Common myeloid progenitor, CD34-positive (primary cell): ENCODE measurements around the gene PRKCSH.

Source experiments
- CTCF ChIA-PET: fragments of 350-600 bp; sonication (Branson Sonifier 250); formaldehyde crosslinking; loops from one replicate; lab custom pipeline; 2021; ENCODE audit warnings: antibody characterized with exemption; lab: Charles Lee
- POLR2A ChIA-PET: fragments of 350-600 bp; sonication (Branson Sonifier 250); formaldehyde crosslinking; loops from one replicate; lab custom pipeline; 2021; ENCODE audit warnings: antibody characterized with exemption; lab: Charles Lee
- DNase-seq, 3 donors: peaks; one replicate each; pipeline versions ENCODE4 v3.0.0 to v3.0.0-alpha.2; 2013
- H3K27ac ChIP-seq, 2 experiments: 1 replicate in 1 of 2; 2 replicates in 1 of 2; pipeline ENCODE4 v1.7.0; 2013; ENCODE audit warnings: inconsistent platforms in 2 of 2, low read length in 2 of 2, mild to moderate bottlenecking in 2 of 2, low read depth in 1 of 2, moderate library complexity in 1 of 2; ENCODE audit not compliant: severe bottlenecking in 2 of 2, insufficient read depth in 1 of 2, poor library complexity in 1 of 2
- H3K27me3 ChIP-seq, 5 experiments: replicated peaks in 2 of 5; 1 replicate in 3 of 5; 2 replicates in 2 of 5; pipeline versions ENCODE4 v1.6.1 to v1.7.0; 2013; ENCODE audit warnings: low read length in 4 of 5, mild to moderate bottlenecking in 2 of 5, moderate library complexity in 2 of 5, inconsistent platforms in 1 of 5; ENCODE audit not compliant: insufficient read depth in 5 of 5, control insufficient read depth in 4 of 5
- H3K36me3 ChIP-seq, 4 experiments: 1 replicate in 2 of 4; 2 replicates in 2 of 4; pipeline versions ENCODE4 v1.6.1 to v1.7.0; 2013; ENCODE audit warnings: low read length in 3 of 4, control low read depth in 1 of 4, mild to moderate bottlenecking in 1 of 4; ENCODE audit not compliant: control insufficient read depth in 4 of 4, insufficient read depth in 4 of 4
- H3K4me1 ChIP-seq, 4 experiments: 1 replicate in 3 of 4; 2 replicates in 1 of 4; pipeline versions ENCODE4 v1.6.1 to v1.7.1; 2013; ENCODE audit warnings: low read length in 3 of 4, mild to moderate bottlenecking in 3 of 4, control low read depth in 1 of 4, inconsistent platforms in 1 of 4, moderate library complexity in 1 of 4; ENCODE audit not compliant: control insufficient read depth in 4 of 4, insufficient read depth in 4 of 4; ENCODE audit errors: control extremely low read depth in 1 of 4
- H3K4me3 ChIP-seq, 7 experiments: 1 replicate in 4 of 7; 2 replicates in 3 of 7; pipeline versions ENCODE4 v1.5.1 to v1.7.0; 2013; ENCODE audit warnings: mild to moderate bottlenecking in 7 of 7, low read length in 6 of 7, moderate library complexity in 6 of 7, inconsistent platforms in 2 of 7, low read depth in 2 of 7, control low read depth in 1 of 7; ENCODE audit not compliant: insufficient read depth in 4 of 7, control insufficient read depth in 1 of 7; ENCODE audit errors: extremely low read depth in 1 of 7
- H3K9me3 ChIP-seq, 5 experiments: 1 replicate in 4 of 5; 2 replicates in 1 of 5; pipeline versions ENCODE4 v1.6.1 to v1.7.1; 2013; ENCODE audit warnings: low read length in 4 of 5, mild to moderate bottlenecking in 2 of 5, inconsistent platforms in 1 of 5, low read depth in 1 of 5, moderate library complexity in 1 of 5; ENCODE audit not compliant: control insufficient read depth in 4 of 5, insufficient read depth in 2 of 5; ENCODE audit errors: control extremely low read depth in 1 of 5
- WGBS: methylation state at CpG from one replicate; pipeline ENCODE4 v1.1.5; 2013; ENCODE audit not compliant: insufficient coverage; 5-methylcytosine and 5-hydroxymethylcytosine counted together

Gene PRKCSH

GRCh38 chr19:11499220-11499726 lies 63.8 kb downstream of the PRKCSH start:
- no peaks in the 10 kb centered on the region for H3K27me3 ChIP-seq
- DNase-seq: no peak
- no peak overlapping the region for H3K4me3 ChIP-seq
- POLR2A ChIA-PET: no interaction called here
- no peaks in the 10 kb centered on the region for H3K9me3 ChIP-seq
- CTCF ChIA-PET: interaction anchor here (1.0 to 1.5 kb wide), 2 partner anchors 29 to 61 kb away, joined by 3 read pairs; no protein-coding TSS in a partner anchor
- H3K4me1 ChIP-seq: no peaks in the 10 kb centered on the region
- H3K36me3 ChIP-seq: peaks cover 0 to 17% (median 11%) of the 10 kb centered on the region in 4 experiments
- WGBS: 99% methylated on average over 6 of the region's 6 CpGs
- H3K27ac ChIP-seq: no peak overlapping the region

GRCh38 chr19:11499890-11500420 lies 64.5 kb downstream of the PRKCSH start:
- Histone ChIP-seq H3K27me3 (no peaks in the 10 kb centered on the region), H3K9me3 (no peaks in the 10 kb centered on the region), H3K27ac (no peak overlapping the region), H3K4me3 (no peak overlapping the region), H3K36me3 (peaks cover 0 to 11% (median 8%) of the 10 kb centered on the region in 4 experiments), H3K4me1 (peaks cover 0 to 6% (median 4%) of the 10 kb centered on the region in 4 experiments)
- ChIA-PET POLR2A (no interaction called here), CTCF (interaction anchor here (1.5 kb wide), 1 partner anchor 61 kb away, joined by 3 read pairs; no protein-coding TSS in a partner anchor)
- WGBS: 90% methylated on average over 6 of the region's 7 CpGs
- no peak for DNase-seq
